DND-41 (cell line): ENCODE measurements around the gene LRRC31.

Experiments used
- ATAC-seq: fragments of 200-7000 bp; cut with Tn5 transposase; 3 replicates; pipeline ENCODE4 v1.9.1; 2021; ENCODE audit warnings: low read depth; ENCODE audit not compliant: insufficient read depth
- DNase-seq: peaks from one replicate; pipeline ENCODE4 v3.0.0-alpha.2; 2020
- H2AFZ ChIP-seq: 2 replicates; pipeline ENCODE4 v1.6.0; 2012; ENCODE audit warnings: low read depth, low read length
- H3K27ac ChIP-seq: 2 replicates; pipeline ENCODE4 v1.5.1; 2012; ENCODE audit warnings: low read length, inconsistent platforms
- H3K27me3 ChIP-seq: fragments of 200-600 bp; sonication (generic); 2 replicates; pipeline ENCODE4 v1.6.0; 2012; ENCODE audit warnings: low read length, mild to moderate bottlenecking, inconsistent platforms; ENCODE audit not compliant: insufficient read depth, poor library complexity
- H3K36me3 ChIP-seq: 2 replicates; pipeline ENCODE4 v1.5.1; 2012; ENCODE audit warnings: low read length, inconsistent platforms; ENCODE audit not compliant: insufficient read depth
- H3K4me1 ChIP-seq: 2 replicates; pipeline ENCODE4 v1.5.1; 2012; ENCODE audit warnings: mild to moderate bottlenecking, low read length; ENCODE audit not compliant: insufficient read depth
- H3K4me2 ChIP-seq: 2 replicates; pipeline ENCODE4 v1.6.0; 2012; ENCODE audit warnings: mild to moderate bottlenecking, moderate library complexity, low read length, inconsistent platforms; ENCODE audit not compliant: insufficient read depth
- H3K4me3 ChIP-seq, 2 experiments: fragments of 200-600 bp in 1 of 2; shearing (Covaris generic) in 1 of 2; 2 replicates each; pipeline ENCODE4 v1.5.1; 2012 to 2016; ENCODE audit warnings: inconsistent platforms in 2 of 2, low read length in 2 of 2, mild to moderate bottlenecking in 2 of 2, low read depth in 1 of 2, moderate library complexity in 1 of 2
- H3K79me2 ChIP-seq: 2 replicates; pipeline ENCODE4 v1.6.0; 2012; ENCODE audit warnings: low read length, inconsistent platforms; ENCODE audit not compliant: insufficient read depth
- H3K9ac ChIP-seq: 2 replicates; pipeline ENCODE4 v1.6.0; 2012; ENCODE audit warnings: low read depth, mild to moderate bottlenecking, inconsistent platforms, low read length, moderate library complexity
- H3K9me3 ChIP-seq: 2 replicates; pipeline ENCODE4 v1.5.1; 2012; ENCODE audit warnings: low read length, moderate library complexity, mild to moderate bottlenecking, inconsistent platforms; ENCODE audit not compliant: insufficient read depth, severe bottlenecking
- H4K20me1 ChIP-seq: 2 replicates; pipeline ENCODE4 v1.6.0; 2012; ENCODE audit warnings: low read length; ENCODE audit not compliant: insufficient read depth
- EZH2 ChIP-seq: IDR thresholded peaks from 3 replicates; pipeline ENCODE4 v1.6.1; 2012; ENCODE audit warnings: borderline replicate concordance, low read depth, mild to moderate bottlenecking, moderate library complexity, low read length, inconsistent platforms; ENCODE audit not compliant: severe bottlenecking
- TF ChIP-seq, protein P1 (sequence below): IDR thresholded peaks from 2 replicates; pipeline ENCODE4 v1.5.1; 2012; ENCODE audit warnings: borderline replicate concordance, low read length, moderate library complexity, mild to moderate bottlenecking; ENCODE audit not compliant: poor library complexity, severe bottlenecking; ENCODE audit errors: extremely low read depth

LRRC31 gene

DNA sequence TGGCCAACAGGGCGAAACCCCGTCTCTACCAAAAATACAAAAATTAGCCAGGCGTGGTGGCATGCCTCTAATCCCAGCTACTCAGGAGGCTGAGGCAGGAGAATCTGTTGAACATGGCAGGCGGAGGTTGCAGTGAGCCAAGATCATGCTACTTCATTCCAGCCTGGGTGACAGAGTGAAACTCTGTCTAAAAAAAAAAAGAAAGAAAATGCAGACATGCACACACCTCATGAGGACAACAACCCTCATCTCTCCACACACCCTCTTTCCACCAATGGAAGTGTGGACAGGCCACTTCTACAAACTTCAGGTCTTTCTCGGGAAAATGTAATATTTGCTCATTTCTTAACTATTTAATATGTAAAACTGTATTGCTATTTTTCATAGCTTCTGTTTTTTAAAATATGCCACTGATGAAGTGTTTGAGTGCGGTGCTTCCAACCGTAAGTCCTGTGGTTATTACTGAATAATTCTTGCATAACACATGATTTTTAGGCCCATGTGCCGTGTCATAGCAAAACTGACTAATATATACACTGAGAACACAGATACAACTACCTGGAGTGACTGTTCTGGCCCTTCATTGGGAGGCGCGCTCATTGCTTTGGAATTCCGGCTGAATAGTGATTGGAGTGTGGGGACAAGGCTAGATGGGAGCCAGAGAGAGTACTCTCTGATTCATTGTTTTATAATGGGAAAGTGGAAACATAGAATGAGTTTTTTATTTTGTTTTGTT is 23.1 kb downstream of the LRRC31 start:
- Histone ChIP-seq H3K4me2 (no peak overlapping the region), H2AFZ (no peak overlapping the region), H3K9me3 (no peaks in the 10 kb centered on the region), H3K4me1 (no peaks in the 10 kb centered on the region), H3K79me2 (no peaks in the 10 kb centered on the region), H3K27me3 (peaks cover 13% of the 10 kb centered on the region), H3K4me3 (no peak overlapping the region), H4K20me1 (no peaks in the 10 kb centered on the region), H3K9ac (no peak overlapping the region), H3K36me3 (no peaks in the 10 kb centered on the region), H3K27ac (no peak overlapping the region)
- no peak for DNase-seq
- TF ChIP-seq EZH2 = no peak
- TF ChIP-seq, protein P1, sequence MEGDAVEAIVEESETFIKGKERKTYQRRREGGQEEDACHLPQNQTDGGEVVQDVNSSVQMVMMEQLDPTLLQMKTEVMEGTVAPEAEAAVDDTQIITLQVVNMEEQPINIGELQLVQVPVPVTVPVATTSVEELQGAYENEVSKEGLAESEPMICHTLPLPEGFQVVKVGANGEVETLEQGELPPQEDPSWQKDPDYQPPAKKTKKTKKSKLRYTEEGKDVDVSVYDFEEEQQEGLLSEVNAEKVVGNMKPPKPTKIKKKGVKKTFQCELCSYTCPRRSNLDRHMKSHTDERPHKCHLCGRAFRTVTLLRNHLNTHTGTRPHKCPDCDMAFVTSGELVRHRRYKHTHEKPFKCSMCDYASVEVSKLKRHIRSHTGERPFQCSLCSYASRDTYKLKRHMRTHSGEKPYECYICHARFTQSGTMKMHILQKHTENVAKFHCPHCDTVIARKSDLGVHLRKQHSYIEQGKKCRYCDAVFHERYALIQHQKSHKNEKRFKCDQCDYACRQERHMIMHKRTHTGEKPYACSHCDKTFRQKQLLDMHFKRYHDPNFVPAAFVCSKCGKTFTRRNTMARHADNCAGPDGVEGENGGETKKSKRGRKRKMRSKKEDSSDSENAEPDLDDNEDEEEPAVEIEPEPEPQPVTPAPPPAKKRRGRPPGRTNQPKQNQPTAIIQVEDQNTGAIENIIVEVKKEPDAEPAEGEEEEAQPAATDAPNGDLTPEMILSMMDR = no peak
- no peak for ATAC-seq

DNA sequence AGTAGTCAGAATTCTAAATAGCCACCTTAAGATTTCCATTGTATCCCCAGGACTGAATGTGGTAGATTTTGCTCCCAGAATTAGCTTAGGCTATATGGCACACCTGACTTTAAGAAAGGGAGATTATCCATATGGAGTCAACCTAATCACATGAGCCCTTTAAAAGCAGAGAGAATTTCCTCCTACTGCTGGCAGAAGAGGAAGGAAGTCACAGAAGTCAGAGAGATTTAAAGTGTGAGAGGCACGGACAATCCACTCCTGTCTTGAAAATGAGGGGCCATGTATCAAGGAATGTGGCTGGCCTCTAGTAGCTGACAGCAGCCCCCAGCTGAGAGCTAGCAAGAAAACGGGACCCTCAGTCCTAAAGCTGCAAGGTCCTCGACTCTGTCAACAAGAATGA is 26.8 kb downstream of the LRRC31 start:
- no peak overlapping the region for H3K27ac ChIP-seq
- no peaks in the 10 kb centered on the region for H3K79me2 ChIP-seq
- H3K27me3 ChIP-seq = peaks cover 8% of the 10 kb centered on the region
- H3K9ac ChIP-seq = no peak overlapping the region
- TF ChIP-seq EZH2 = no peak
- TF ChIP-seq, protein P1 = no peak
- H3K36me3 ChIP-seq = no peaks in the 10 kb centered on the region
- no peak overlapping the region for H3K4me3 ChIP-seq
- ATAC-seq = no peak
- no peaks in the 10 kb centered on the region for H4K20me1 ChIP-seq
- H2AFZ ChIP-seq = no peak overlapping the region
- H3K4me2 ChIP-seq = no peak overlapping the region
- H3K9me3 ChIP-seq = no peaks in the 10 kb centered on the region
- DNase-seq = no peak
- H3K4me1 ChIP-seq = no peaks in the 10 kb centered on the region

DNA sequence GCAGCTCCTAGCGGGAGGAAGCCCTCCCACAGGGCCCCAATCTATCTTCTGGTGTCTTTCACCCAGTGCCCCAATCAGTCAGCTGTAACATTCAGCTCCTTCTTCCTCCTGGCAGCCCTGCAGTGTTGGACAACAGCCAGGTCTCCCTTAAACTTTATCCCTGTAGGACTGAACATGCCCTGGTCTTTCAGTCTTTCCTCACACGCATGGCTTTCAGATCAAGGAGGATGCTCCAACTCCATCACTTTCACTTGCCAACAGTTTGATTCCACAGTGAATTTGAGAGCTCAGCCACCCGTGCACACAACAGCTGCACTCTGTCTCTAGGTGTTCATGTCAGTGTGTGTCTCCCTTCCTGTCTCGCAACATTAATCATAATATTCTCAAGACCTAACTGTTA is 28.6 kb downstream of the LRRC31 start:
- Histone ChIP-seq H2AFZ (no peak overlapping the region), H3K9ac (no peak overlapping the region), H3K27ac (no peak overlapping the region), H3K4me3 (no peak overlapping the region), H3K36me3 (no peaks in the 10 kb centered on the region), H3K4me1 (no peaks in the 10 kb centered on the region), H3K79me2 (no peaks in the 10 kb centered on the region), H3K9me3 (no peaks in the 10 kb centered on the region), H3K27me3 (peaks cover 7% of the 10 kb centered on the region), H3K4me2 (no peak overlapping the region), H4K20me1 (no peaks in the 10 kb centered on the region)
- TF ChIP-seq EZH2 = no peak
- TF ChIP-seq, protein P1 = no peak
- DNase-seq (no peak), ATAC-seq (no peak)
